ENCODE measurements around the gene GAS7.
A peak's percentile ranks its signal among the peaks of the same experiment; 100 is the strongest.

GAS7 gene

GRCh38 chr17:10219193-10219592 is 20.8 kb upstream of the GAS7 start:
- DNase-seq (ENCODE audit: low read depth): no peak
- Histone ChIP-seq H3K36me3 (ENCODE audit: control insufficient read depth, insufficient read depth, low read length, severe bottlenecking) (no peaks in the 10 kb centered on the region), H3K9me3 (ENCODE audit: control insufficient read depth, low read length) (peaks cover 8% of the 10 kb centered on the region), H3K4me3 (ENCODE audit: low read length) (no peak overlapping the region), H3K27me3 (replicated peaks; ENCODE audit: control insufficient read depth, insufficient read depth, low read length) (no peaks in the 10 kb centered on the region), H3K4me1 (ENCODE audit: control insufficient read depth, insufficient read depth, low read length) (no peaks in the 10 kb centered on the region), H3K9ac (ENCODE audit: low read length) (no peak overlapping the region)

- Histone ChIP-seq H3K4me3 (ENCODE audit: low read length) (no peak overlapping the region), H3K4me1 (ENCODE audit: control insufficient read depth, insufficient read depth, low read length) (no peaks in the 10 kb centered on the region), H3K36me3 (ENCODE audit: control insufficient read depth, insufficient read depth, low read length, severe bottlenecking) (no peaks in the 10 kb centered on the region), H3K27me3 (replicated peaks; ENCODE audit: control insufficient read depth, insufficient read depth, low read length) (no peaks in the 10 kb centered on the region), H3K9ac (ENCODE audit: low read length) (no peak overlapping the region), H3K9me3 (ENCODE audit: control insufficient read depth, low read length) (peaks cover 6% of the 10 kb centered on the region)
- DNase-seq (ENCODE audit: low read depth): no peak
Measured at GRCh38 chr17:10217916-10218315, 19.5 kb upstream of the GAS7 start.

- Histone ChIP-seq H3K9me3 (ENCODE audit: control insufficient read depth, low read length) (peaks cover 4% of the 10 kb centered on the region), H3K27me3 (replicated peaks; ENCODE audit: control insufficient read depth, insufficient read depth, low read length) (no peaks in the 10 kb centered on the region), H3K4me3 (ENCODE audit: low read length) (no peak overlapping the region), H3K4me1 (ENCODE audit: control insufficient read depth, insufficient read depth, low read length) (no peaks in the 10 kb centered on the region), H3K9ac (ENCODE audit: low read length) (no peak overlapping the region), H3K36me3 (ENCODE audit: control insufficient read depth, insufficient read depth, low read length, severe bottlenecking) (no peaks in the 10 kb centered on the region)
- no peak for DNase-seq (ENCODE audit: low read depth)
Measured at GRCh38 chr17:10216213-10216938, 18.0 kb upstream of the GAS7 start.

- no peaks in the 10 kb centered on the region for H3K36me3 ChIP-seq (ENCODE audit: control insufficient read depth, insufficient read depth, low read length, severe bottlenecking)
- H3K27me3 ChIP-seq (replicated peaks; ENCODE audit: control insufficient read depth, insufficient read depth, low read length): no peaks in the 10 kb centered on the region
- no peak overlapping the region for H3K9ac ChIP-seq (ENCODE audit: low read length)
- no peak for DNase-seq (ENCODE audit: low read depth)
- H3K4me3 ChIP-seq (ENCODE audit: low read length): no peak overlapping the region
- no peaks in the 10 kb centered on the region for H3K4me1 ChIP-seq (ENCODE audit: control insufficient read depth, insufficient read depth, low read length)
- peaks cover 4% of the 10 kb centered on the region for H3K9me3 ChIP-seq (ENCODE audit: control insufficient read depth, low read length)
Measured at GRCh38 chr17:10215286-10215685, 16.9 kb upstream of the GAS7 start.

GRCh38 chr17:10211666-10212065 is 13.3 kb upstream of the GAS7 start:
- DNase-seq (ENCODE audit: low read depth): no peak
- no peak overlapping the region for H3K4me3 ChIP-seq (ENCODE audit: low read length)
- no peak overlapping the region for H3K9ac ChIP-seq (ENCODE audit: low read length)
- no peaks in the 10 kb centered on the region for H3K9me3 ChIP-seq (ENCODE audit: control insufficient read depth, low read length)
- H3K36me3 ChIP-seq (ENCODE audit: control insufficient read depth, insufficient read depth, low read length, severe bottlenecking): no peaks in the 10 kb centered on the region
- H3K27me3 ChIP-seq (replicated peaks; ENCODE audit: control insufficient read depth, insufficient read depth, low read length): no peaks in the 10 kb centered on the region
- H3K4me1 ChIP-seq (ENCODE audit: control insufficient read depth, insufficient read depth, low read length): no peaks in the 10 kb centered on the region

GRCh38 chr17:10210151-10210574 is 11.8 kb upstream of the GAS7 start:
- Histone ChIP-seq H3K36me3 (ENCODE audit: control insufficient read depth, insufficient read depth, low read length, severe bottlenecking) (no peaks in the 10 kb centered on the region), H3K9ac (ENCODE audit: low read length) (no peak overlapping the region), H3K27me3 (replicated peaks; ENCODE audit: control insufficient read depth, insufficient read depth, low read length) (no peaks in the 10 kb centered on the region), H3K9me3 (ENCODE audit: control insufficient read depth, low read length) (peaks cover 8% of the 10 kb centered on the region), H3K4me1 (ENCODE audit: control insufficient read depth, insufficient read depth, low read length) (no peaks in the 10 kb centered on the region), H3K4me3 (ENCODE audit: low read length) (no peak overlapping the region)
- DNase-seq (ENCODE audit: low read depth): peak; percentile 81

- DNase-seq (ENCODE audit: low read depth): no peak
- peaks cover 17% of the 10 kb centered on the region for H3K9me3 ChIP-seq (ENCODE audit: control insufficient read depth, low read length)
- no peaks in the 10 kb centered on the region for H3K36me3 ChIP-seq (ENCODE audit: control insufficient read depth, insufficient read depth, low read length, severe bottlenecking)
- no peak overlapping the region for H3K4me3 ChIP-seq (ENCODE audit: low read length)
- H3K27me3 ChIP-seq (replicated peaks; ENCODE audit: control insufficient read depth, insufficient read depth, low read length): no peaks in the 10 kb centered on the region
- no peak overlapping the region for H3K9ac ChIP-seq (ENCODE audit: low read length)
- no peaks in the 10 kb centered on the region for H3K4me1 ChIP-seq (ENCODE audit: control insufficient read depth, insufficient read depth, low read length)
Measured at GRCh38 chr17:10208604-10209193, 10.3 kb upstream of the GAS7 start.

- Histone ChIP-seq H3K4me1 (ENCODE audit: control insufficient read depth, insufficient read depth, low read length) (no peaks in the 10 kb centered on the region), H3K4me3 (ENCODE audit: low read length) (no peak overlapping the region), H3K27me3 (replicated peaks; ENCODE audit: control insufficient read depth, insufficient read depth, low read length) (no peaks in the 10 kb centered on the region), H3K9me3 (ENCODE audit: control insufficient read depth, low read length) (peaks cover 17% of the 10 kb centered on the region), H3K36me3 (ENCODE audit: control insufficient read depth, insufficient read depth, low read length, severe bottlenecking) (no peaks in the 10 kb centered on the region), H3K9ac (ENCODE audit: low read length) (no peak overlapping the region)
- no peak for DNase-seq (ENCODE audit: low read depth)
Measured at GRCh38 chr17:10207153-10207552, 8.7 kb upstream of the GAS7 start.

- peaks cover 2% of the 10 kb centered on the region for H3K27me3 ChIP-seq (replicated peaks; ENCODE audit: control insufficient read depth, insufficient read depth, low read length)
- no peak overlapping the region for H3K9ac ChIP-seq (ENCODE audit: low read length)
- peaks cover 17% of the 10 kb centered on the region for H3K9me3 ChIP-seq (ENCODE audit: control insufficient read depth, low read length)
- no peak for DNase-seq (ENCODE audit: low read depth)
- no peaks in the 10 kb centered on the region for H3K36me3 ChIP-seq (ENCODE audit: control insufficient read depth, insufficient read depth, low read length, severe bottlenecking)
- H3K4me1 ChIP-seq (ENCODE audit: control insufficient read depth, insufficient read depth, low read length): no peaks in the 10 kb centered on the region
- H3K4me3 ChIP-seq (ENCODE audit: low read length): no peak overlapping the region
Measured at GRCh38 chr17:10205549-10206185, 7.3 kb upstream of the GAS7 start.

- peaks cover 6% of the 10 kb centered on the region for H3K27me3 ChIP-seq (replicated peaks; ENCODE audit: control insufficient read depth, insufficient read depth, low read length)
- H3K9me3 ChIP-seq (ENCODE audit: control insufficient read depth, low read length): peaks cover 17% of the 10 kb centered on the region
- H3K4me1 ChIP-seq (ENCODE audit: control insufficient read depth, insufficient read depth, low read length): peaks cover 8% of the 10 kb centered on the region
- no peak overlapping the region for H3K9ac ChIP-seq (ENCODE audit: low read length)
- H3K36me3 ChIP-seq (ENCODE audit: control insufficient read depth, insufficient read depth, low read length, severe bottlenecking): no peaks in the 10 kb centered on the region
- DNase-seq (ENCODE audit: low read depth): no peak
- H3K4me3 ChIP-seq (ENCODE audit: low read length): no peak overlapping the region
Measured at GRCh38 chr17:10201680-10202079, 3.3 kb upstream of the GAS7 start.

GRCh38 chr17:10200645-10201044 is 2.2 kb upstream of the GAS7 start:
- Histone ChIP-seq H3K9me3 (ENCODE audit: control insufficient read depth, low read length) (peaks cover 12% of the 10 kb centered on the region), H3K9ac (ENCODE audit: low read length) (no peak overlapping the region), H3K27me3 (replicated peaks; ENCODE audit: control insufficient read depth, insufficient read depth, low read length) (peaks cover 6% of the 10 kb centered on the region), H3K36me3 (ENCODE audit: control insufficient read depth, insufficient read depth, low read length, severe bottlenecking) (no peaks in the 10 kb centered on the region), H3K4me3 (ENCODE audit: low read length) (no peak overlapping the region), H3K4me1 (ENCODE audit: control insufficient read depth, insufficient read depth, low read length) (peaks cover 15% of the 10 kb centered on the region)
- no peak for DNase-seq (ENCODE audit: low read depth)

Measured in adipocyte (in vitro differentiated cells).